NT2/D1 (cell line): Measurements from ENCODE around the gene SBSN.

Experiments
- DNase-seq: peaks from one replicate; pipeline ENCODE4 v3.0.0-alpha.2; 2011; ENCODE audit warnings: low read depth, low spot score
- H3K27me3 ChIP-seq: 2 replicates; pipeline ENCODE4 v1.6.0; 2011; ENCODE audit warnings: mild to moderate bottlenecking; ENCODE audit not compliant: insufficient read length, insufficient read depth
- H3K36me3 ChIP-seq: 2 replicates; pipeline ENCODE4 v1.6.1; 2011; ENCODE audit warnings: mild to moderate bottlenecking, low read length, mixed read lengths; ENCODE audit not compliant: insufficient read depth, insufficient read length
- H3K4me1 ChIP-seq: 2 replicates; pipeline ENCODE4 v1.5.1; 2011; ENCODE audit not compliant: insufficient read depth, insufficient read length
- H3K4me3 ChIP-seq: 2 replicates; pipeline ENCODE4 v1.5.1; 2011; ENCODE audit warnings: low read depth; ENCODE audit not compliant: insufficient read length
- H3K9ac ChIP-seq: 2 replicates; pipeline ENCODE4 v1.6.0; 2011; ENCODE audit warnings: low read depth; ENCODE audit not compliant: insufficient read length
- H3K9me3 ChIP-seq: 2 replicates; pipeline ENCODE4 v1.5.1; 2011; ENCODE audit warnings: mild to moderate bottlenecking, low read length; ENCODE audit not compliant: insufficient read depth
- SUZ12 ChIP-seq: IDR thresholded peaks from 2 replicates; pipeline ENCODE4 v1.6.1; 2011; ENCODE audit not compliant: insufficient read length, insufficient read depth; ENCODE audit errors: extremely low read depth
- YY1 ChIP-seq: IDR thresholded peaks from 2 replicates; pipeline ENCODE4 v1.6.1; 2011; ENCODE audit not compliant: insufficient read length, insufficient read depth
- ZNF274 ChIP-seq: IDR thresholded peaks from 2 replicates; pipeline ENCODE4 v1.6.1; 2011; ENCODE audit warnings: mild to moderate bottlenecking, low read depth, low read length

Gene SBSN

GRCh38 chr19:35474104-35474503 is 54.0 kb downstream of the SBSN start:
- Histone ChIP-seq H3K4me3 (no peak overlapping the region), H3K36me3 (no peaks in the 10 kb centered on the region), H3K4me1 (peaks cover 2% of the 10 kb centered on the region), H3K27me3 (no peaks in the 10 kb centered on the region), H3K9me3 (no peaks in the 10 kb centered on the region), H3K9ac (no peak overlapping the region)
- TF ChIP-seq ZNF274 = no peak
- no peak for TF ChIP-seq SUZ12
- TF ChIP-seq YY1 = no peak
- DNase-seq = no peak
